Left lung (tissue), 14 donors: ENCODE results near the gene NANS. TPM values are rescaled to one million over a fixed set of nuclear protein-coding genes. Genes with fewer than 3 reads are reported as not detected.
A peak's percentile ranks its signal among the peaks of the same experiment; 100 is the strongest.

Experiments
- ATAC-seq: fragments of 200-7000 bp; cut with Tn5 transposase; one replicate; pipeline ENCODE4 v1.9.1; 2020; ENCODE audit warnings: moderate library complexity
- DNase-seq, 4 donors: peaks; one replicate each; pipeline ENCODE4 v3.0.0-alpha.2; 2013 to 2020
- H3K27ac ChIP-seq, 2 donors: fragments of 200-600 bp; sonication (generic) in 1 of 2; one replicate each; pipeline versions ENCODE4 v1.5.0 to v1.8.0; 2020 to 2021
- H3K27me3 ChIP-seq, 2 donors: fragments of 200-600 bp; sonication (generic) in 1 of 2; one replicate each; pipeline versions ENCODE4 v1.5.0 to v1.8.0; 2020 to 2021
- H3K36me3 ChIP-seq, 2 donors: fragments of 200-600 bp; sonication (generic) in 1 of 2; one replicate each; pipeline versions ENCODE4 v1.5.0 to v1.8.0; 2020 to 2021
- H3K4me1 ChIP-seq, 2 donors: fragments of 200-600 bp; one replicate each; pipeline ENCODE4 v1.8.0; 2021
- H3K4me3 ChIP-seq, 2 donors: fragments of 200-600 bp; sonication (generic) in 1 of 2; one replicate each; pipeline versions ENCODE4 v1.5.0 to v1.8.0; 2020 to 2021; ENCODE audit warnings: mild to moderate bottlenecking in 1 of 2
- H3K9me3 ChIP-seq, 2 donors: fragments of 200-600 bp; sonication (generic) in 1 of 2; one replicate each; pipeline versions ENCODE4 v1.5.0 to v1.8.0; 2020 to 2021
- intact Hi-C, 2 donors: fragments of 100-400 bp; cut with DNase I; formaldehyde crosslinking; loops; one replicate each; pipeline versions ENCODE4 v1.11.2 to v1.14.2; 2022
- long read RNA-seq, 12 donors: library from polyadenylated mRNA in 2 of 12; unstranded in 2 of 12; transcript quantifications; one replicate each; pipeline ENCODE4 v2.0.0 and lab custom pipeline, GENCODE V29; 2019 to 2026
- polyA plus RNA-seq, 6 donors: library from polyadenylated mRNA; unstranded; fragments of 120-200 nt; gene quantifications; one replicate each; pipeline ENCODE4 v1.2.1, GENCODE V29; 2013; ENCODE audit not compliant: insufficient read length in 6 of 6
- total RNA-seq, 2 donors: library from RNA; stranded (reverse); fragmentation: NEBNext Ultra II Directional; extraction: Animal tissue kit (Norgen Biotek cat#: 25700); gene quantifications; one replicate each; pipeline ENCODE4 v1.2.1, GENCODE V29; 2021
- TF ChIP-seq, protein P1 (sequence below), 2 donors: fragments of 200-600 bp; sonication (generic) in 1 of 2; IDR thresholded peaks; one replicate each; pipeline versions ENCODE4 v1.5.0 to v1.8.0; 2021; ENCODE audit warnings: antibody characterized with exemption in 2 of 2
- donor health status: DM: no; HTN: yes; CAD: no.
- donor health status: DM: no; HTN: no; CAD: no.

Gene NANS
- total RNA-seq = 10 to 100 TPM; 51.8 to 72.0 TPM
- polyA plus RNA-seq = 10 to 100 TPM; 35.6 to 47.1 (median 40.1) TPM
- long read RNA-seq, donor 1, transcript NANS-201 (6 exons, 1,170 nt) = major isoform, 28 of 39 reads
- long read RNA-seq, donor 1, partial matches to known transcripts = 11 of 39 reads
- long read RNA-seq, donor 1, other reads (novel, unspliced or antisense) = 0 of 39 reads
- long read RNA-seq, donor 2, transcript NANS-201 (6 exons, 1,170 nt) = major isoform, 13 of 13 reads
- long read RNA-seq, donor 2, partial matches to known transcripts = 0 of 13 reads
- long read RNA-seq, donor 2, other reads (novel, unspliced or antisense) = 0 of 13 reads
- long read RNA-seq, donor 3, transcript NANS-201 (6 exons, 1,170 nt) = major isoform, 23 of 31 reads
- long read RNA-seq, donor 3, partial matches to known transcripts = 6 of 31 reads
- long read RNA-seq, donor 3, other reads (novel, unspliced or antisense) = 0 of 31 reads
- long read RNA-seq, donor 4, transcript NANS-201 (6 exons, 1,170 nt) = major isoform, 83 of 98 reads
- long read RNA-seq, donor 4, partial matches to known transcripts = 11 of 98 reads
- long read RNA-seq, donor 4, other reads (novel, unspliced or antisense) = 4 of 98 reads
- long read RNA-seq, donor 5, transcript NANS-201 (6 exons, 1,170 nt) = major isoform, 14 of 25 reads
- long read RNA-seq, donor 5, partial matches to known transcripts = 9 of 25 reads
- long read RNA-seq, donor 5, other reads (novel, unspliced or antisense) = 0 of 25 reads
- long read RNA-seq, donor 6, transcript NANS-201 (6 exons, 1,170 nt) = major isoform, 13 of 37 reads
- long read RNA-seq, donor 6, partial matches to known transcripts = 23 of 37 reads
- long read RNA-seq, donor 6, other reads (novel, unspliced or antisense) = 0 of 37 reads
- long read RNA-seq, donor 7, transcript NANS-201 (6 exons, 1,170 nt) = major isoform, 10 of 10 reads
- long read RNA-seq, donor 7, partial matches to known transcripts = 0 of 10 reads
- long read RNA-seq, donor 7, other reads (novel, unspliced or antisense) = 0 of 10 reads
- long read RNA-seq, donor 8, transcript NANS-201 (6 exons, 1,170 nt) = major isoform, 19 of 20 reads
- long read RNA-seq, donor 8, partial matches to known transcripts = 0 of 20 reads
- long read RNA-seq, donor 8, other reads (novel, unspliced or antisense) = 0 of 20 reads
- long read RNA-seq, donor 9, partial matches to known transcripts = 0 of 1 reads
- long read RNA-seq, donor 9, other reads (novel, unspliced or antisense) = 0 of 1 reads
- long read RNA-seq, donor 10, transcript NANS-201 (6 exons, 1,170 nt) = major isoform, 73 of 81 reads
- long read RNA-seq, donor 10, partial matches to known transcripts = 2 of 81 reads
- long read RNA-seq, donor 10, other reads (novel, unspliced or antisense) = 3 of 81 reads
- long read RNA-seq, donor 11, transcript NANS-201 (6 exons, 1,170 nt) = major isoform, 21 of 48 reads
- long read RNA-seq, donor 11, partial matches to known transcripts = 27 of 48 reads
- long read RNA-seq, donor 11, other reads (novel, unspliced or antisense) = 0 of 48 reads
- long read RNA-seq, donor 12, transcript NANS-201 (6 exons, 1,170 nt) = major isoform, 23 of 31 reads
- long read RNA-seq, donor 12, partial matches to known transcripts = 7 of 31 reads
- long read RNA-seq, donor 12, other reads (novel, unspliced or antisense) = 0 of 31 reads

- intact Hi-C loops = no loop called here
- TF ChIP-seq, protein P1, sequence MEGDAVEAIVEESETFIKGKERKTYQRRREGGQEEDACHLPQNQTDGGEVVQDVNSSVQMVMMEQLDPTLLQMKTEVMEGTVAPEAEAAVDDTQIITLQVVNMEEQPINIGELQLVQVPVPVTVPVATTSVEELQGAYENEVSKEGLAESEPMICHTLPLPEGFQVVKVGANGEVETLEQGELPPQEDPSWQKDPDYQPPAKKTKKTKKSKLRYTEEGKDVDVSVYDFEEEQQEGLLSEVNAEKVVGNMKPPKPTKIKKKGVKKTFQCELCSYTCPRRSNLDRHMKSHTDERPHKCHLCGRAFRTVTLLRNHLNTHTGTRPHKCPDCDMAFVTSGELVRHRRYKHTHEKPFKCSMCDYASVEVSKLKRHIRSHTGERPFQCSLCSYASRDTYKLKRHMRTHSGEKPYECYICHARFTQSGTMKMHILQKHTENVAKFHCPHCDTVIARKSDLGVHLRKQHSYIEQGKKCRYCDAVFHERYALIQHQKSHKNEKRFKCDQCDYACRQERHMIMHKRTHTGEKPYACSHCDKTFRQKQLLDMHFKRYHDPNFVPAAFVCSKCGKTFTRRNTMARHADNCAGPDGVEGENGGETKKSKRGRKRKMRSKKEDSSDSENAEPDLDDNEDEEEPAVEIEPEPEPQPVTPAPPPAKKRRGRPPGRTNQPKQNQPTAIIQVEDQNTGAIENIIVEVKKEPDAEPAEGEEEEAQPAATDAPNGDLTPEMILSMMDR (IDR thresholded peaks at IDR 0.05) = no peak
Measured at GRCh38 chr9:98056269-98057137, at the start of gene NANS. Gene NANS (plus strand): TSS chr9:98056732. CDS start chr9:98056809, 77 bp downstream.

DNA sequence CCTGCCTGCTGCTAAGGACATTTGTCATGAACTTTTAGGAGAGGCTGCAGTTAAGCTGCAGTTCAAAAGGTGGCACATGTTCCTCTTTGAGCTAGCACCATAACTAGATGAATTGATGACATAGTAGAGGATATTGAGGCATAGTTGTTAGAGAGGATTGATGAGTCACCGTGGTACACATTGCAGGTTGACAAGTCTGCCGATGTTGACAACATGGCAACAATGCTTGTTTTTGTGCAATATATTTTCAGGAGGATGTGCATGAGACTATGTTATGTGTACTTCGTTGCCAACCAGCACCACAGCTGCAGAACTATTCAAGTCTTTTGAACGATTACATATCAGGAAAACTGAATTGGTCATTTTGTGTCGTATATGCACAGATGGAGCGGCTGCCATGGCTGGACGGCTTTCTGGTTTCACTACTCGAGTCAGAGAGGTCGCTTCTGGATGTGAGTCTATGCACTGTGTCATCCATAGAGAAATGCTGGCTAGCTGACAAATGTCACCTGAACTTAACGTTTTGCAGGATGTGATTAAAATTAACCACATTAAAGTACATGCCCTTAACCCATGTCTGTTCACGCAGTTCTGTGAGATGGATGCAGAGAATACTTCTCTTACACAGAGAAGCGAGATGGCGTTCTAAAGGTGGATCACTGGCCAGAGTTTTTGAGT lies 49.1 kb upstream of the NANS start:
- H3K27ac ChIP-seq = no peak overlapping the region
- H3K4me3 ChIP-seq = no peak overlapping the region
- no peak for DNase-seq
- no peak for ATAC-seq
- no peaks in the 10 kb centered on the region for H3K27me3 ChIP-seq
- H3K36me3 ChIP-seq = peaks cover 0 to 85% of the 10 kb centered on the region in 2 donors
- H3K4me1 ChIP-seq = peaks cover 0 to 26% of the 10 kb centered on the region in 2 donors
- TF ChIP-seq, protein P1 (IDR thresholded peaks at IDR 0.05) = no peak
- intact Hi-C loops = no loop called here
- H3K9me3 ChIP-seq = no peaks in the 10 kb centered on the region

More at GRCh38 chr9:98056269-98057137, at the start of gene NANS:
- H3K4me1 ChIP-seq = peaks cover 6 to 39% of the 10 kb centered on the region in 2 donors
- ATAC-seq (peak; percentile 99), DNase-seq (peak; percentile 79 to 98 (median 94))
- H3K4me3 ChIP-seq = peak within 1 kb of the TSS; percentile 86 to 92
- H3K27ac ChIP-seq = peak within 1 kb of the TSS; percentile 94 to 99
- H3K9me3 ChIP-seq = no peaks in the 10 kb centered on the region
- peaks cover 0 to 20% of the 10 kb centered on the region in 2 donors for H3K36me3 ChIP-seq
- H3K27me3 ChIP-seq = no peaks in the 10 kb centered on the region

DNA sequence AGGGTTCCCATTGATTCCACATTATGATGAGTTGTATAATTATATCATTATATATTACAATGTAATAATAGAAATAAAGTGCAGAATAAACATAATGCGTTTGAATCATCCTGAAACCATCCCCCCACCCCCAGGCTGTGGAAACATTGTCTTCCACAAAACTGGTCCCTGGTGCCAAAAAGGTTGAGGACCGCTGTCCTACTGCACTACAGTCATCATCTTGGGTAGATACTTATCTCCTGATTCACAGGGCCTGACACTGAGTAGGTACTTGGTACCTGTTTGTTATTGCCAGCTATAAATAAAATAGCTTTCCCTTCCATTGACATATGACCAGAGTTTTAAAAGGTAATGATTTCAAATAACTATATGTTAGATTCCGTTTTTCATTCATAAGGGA lies 47.8 kb upstream of the NANS start:
- TF ChIP-seq, protein P1 (IDR thresholded peaks at IDR 0.05) = no peak
- H3K27ac ChIP-seq = no peak overlapping the region
- H3K36me3 ChIP-seq = peaks cover 7 to 97% of the 10 kb centered on the region in 2 donors
- H3K9me3 ChIP-seq = no peaks in the 10 kb centered on the region
- no peaks in the 10 kb centered on the region for H3K27me3 ChIP-seq
- intact Hi-C loops = no loop called here
- peaks cover 0 to 15% of the 10 kb centered on the region in 2 donors for H3K4me1 ChIP-seq
- no peak overlapping the region for H3K4me3 ChIP-seq
- no peak for DNase-seq
- ATAC-seq = no peak
